H1 (cell line): Measurements from ENCODE around the gene KRT81. TPM values are rescaled to one million over a fixed set of nuclear protein-coding genes. Genes with fewer than 3 reads are reported as not detected.

Experiments
- BCL11A ChIP-seq, 2 experiments: IDR thresholded peaks; one replicate each; pipeline ENCODE4 v1.6.1; 2011; ENCODE audit warnings: low read depth in 2 of 2, low read length in 2 of 2, mild to moderate bottlenecking in 2 of 2
- JUND ChIP-seq: IDR thresholded peaks from 2 replicates; pipeline ENCODE4 v1.6.1; 2011; ENCODE audit warnings: mild to moderate bottlenecking, improper control_type of control experiment, low read length
- MAFK ChIP-seq: IDR thresholded peaks from 2 replicates; pipeline ENCODE4 v1.6.1; 2012; ENCODE audit warnings: low read depth, mild to moderate bottlenecking, improper control_type of control experiment, low read length
- SIN3A ChIP-seq, 2 experiments: IDR thresholded peaks in 1 of 2; conservative IDR thresholded peaks in 1 of 2; 2 replicates each; pipeline ENCODE4 v1.6.1; 2011 to 2012; ENCODE audit warnings: low read length in 2 of 2, improper control_type of control experiment in 1 of 2, low read depth in 1 of 2, mild to moderate bottlenecking in 1 of 2
- SP2 ChIP-seq: IDR thresholded peaks from 2 replicates; pipeline ENCODE4 v1.6.1; 2012; ENCODE audit warnings: mild to moderate bottlenecking, low read length, inconsistent platforms
- SP4 ChIP-seq: IDR thresholded peaks from 2 replicates; pipeline ENCODE4 v1.6.1; 2012; ENCODE audit warnings: low read length, inconsistent platforms
- TAF7 ChIP-seq: optimal IDR thresholded peaks from 2 replicates; pipeline ENCODE3; 2011; ENCODE audit warnings: low read depth, mild to moderate bottlenecking, inconsistent platforms, low read length, moderate library complexity, borderline replicate concordance
- polyA plus RNA-seq, 7 experiments: library from polyadenylated mRNA; depleted of rRNA in 3 of 7; stranded (reverse) in 5 of 7; unstranded in 2 of 7; fragments of >200 nt in 5 of 7; fragments of 200-250 nt in 2 of 7; gene quantifications; 1 replicate in 5 of 7; 2 replicates in 1 of 7; 4 replicates in 1 of 7; pipeline versions ENCODE4 v1.2.1 to v1.2.3, GENCODE V29; 2011 to 2013; ENCODE audit warnings: missing spikeins in 2 of 7, mixed read lengths in 2 of 7
- total RNA-seq: library from RNA; stranded (reverse); fragmentation: NEBNext Ultra II Directional; extraction: Animal tissue kit (Norgen Biotek cat#: 25700); gene quantifications from 2 replicates; pipeline ENCODE4 v1.2.1, GENCODE V29; 2021
- TF ChIP-seq, protein P1 (sequence below): fragments of 300-600 bp; sonication (generic); IDR thresholded peaks from 2 replicates; pipeline ENCODE4 v1.7.1; 2012; ENCODE audit warnings: low read length, moderate library complexity, mild to moderate bottlenecking, inconsistent platforms; ENCODE audit not compliant: insufficient replicate concordance

KRT81 gene
- total and polyA plus RNA-seq, 2 of the 8 experiments (the other 6 are each of a cell fraction or from before 2014, with no cell fraction given): not detected

DNA sequence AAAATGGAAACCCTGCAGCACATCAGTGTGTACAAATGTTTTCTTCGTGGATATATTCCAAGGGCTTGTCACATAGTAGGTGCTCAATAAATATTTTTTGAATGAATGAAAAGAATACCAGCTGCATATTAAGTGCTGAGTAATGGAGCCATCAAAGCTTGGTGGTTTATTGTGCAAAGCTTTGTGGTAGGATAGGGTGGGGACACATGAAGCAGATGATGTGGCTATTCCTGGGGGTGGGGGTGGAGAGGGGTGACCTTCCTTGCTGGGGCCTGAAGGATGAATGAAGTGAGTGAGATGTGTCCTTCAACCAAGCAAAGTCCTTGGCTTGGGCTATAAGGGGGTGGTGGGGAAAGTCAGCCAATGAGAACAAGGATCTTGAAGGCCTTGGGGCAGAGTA, 4.3 kb upstream of the KRT81 start (continued):
- TF ChIP-seq, protein P1, sequence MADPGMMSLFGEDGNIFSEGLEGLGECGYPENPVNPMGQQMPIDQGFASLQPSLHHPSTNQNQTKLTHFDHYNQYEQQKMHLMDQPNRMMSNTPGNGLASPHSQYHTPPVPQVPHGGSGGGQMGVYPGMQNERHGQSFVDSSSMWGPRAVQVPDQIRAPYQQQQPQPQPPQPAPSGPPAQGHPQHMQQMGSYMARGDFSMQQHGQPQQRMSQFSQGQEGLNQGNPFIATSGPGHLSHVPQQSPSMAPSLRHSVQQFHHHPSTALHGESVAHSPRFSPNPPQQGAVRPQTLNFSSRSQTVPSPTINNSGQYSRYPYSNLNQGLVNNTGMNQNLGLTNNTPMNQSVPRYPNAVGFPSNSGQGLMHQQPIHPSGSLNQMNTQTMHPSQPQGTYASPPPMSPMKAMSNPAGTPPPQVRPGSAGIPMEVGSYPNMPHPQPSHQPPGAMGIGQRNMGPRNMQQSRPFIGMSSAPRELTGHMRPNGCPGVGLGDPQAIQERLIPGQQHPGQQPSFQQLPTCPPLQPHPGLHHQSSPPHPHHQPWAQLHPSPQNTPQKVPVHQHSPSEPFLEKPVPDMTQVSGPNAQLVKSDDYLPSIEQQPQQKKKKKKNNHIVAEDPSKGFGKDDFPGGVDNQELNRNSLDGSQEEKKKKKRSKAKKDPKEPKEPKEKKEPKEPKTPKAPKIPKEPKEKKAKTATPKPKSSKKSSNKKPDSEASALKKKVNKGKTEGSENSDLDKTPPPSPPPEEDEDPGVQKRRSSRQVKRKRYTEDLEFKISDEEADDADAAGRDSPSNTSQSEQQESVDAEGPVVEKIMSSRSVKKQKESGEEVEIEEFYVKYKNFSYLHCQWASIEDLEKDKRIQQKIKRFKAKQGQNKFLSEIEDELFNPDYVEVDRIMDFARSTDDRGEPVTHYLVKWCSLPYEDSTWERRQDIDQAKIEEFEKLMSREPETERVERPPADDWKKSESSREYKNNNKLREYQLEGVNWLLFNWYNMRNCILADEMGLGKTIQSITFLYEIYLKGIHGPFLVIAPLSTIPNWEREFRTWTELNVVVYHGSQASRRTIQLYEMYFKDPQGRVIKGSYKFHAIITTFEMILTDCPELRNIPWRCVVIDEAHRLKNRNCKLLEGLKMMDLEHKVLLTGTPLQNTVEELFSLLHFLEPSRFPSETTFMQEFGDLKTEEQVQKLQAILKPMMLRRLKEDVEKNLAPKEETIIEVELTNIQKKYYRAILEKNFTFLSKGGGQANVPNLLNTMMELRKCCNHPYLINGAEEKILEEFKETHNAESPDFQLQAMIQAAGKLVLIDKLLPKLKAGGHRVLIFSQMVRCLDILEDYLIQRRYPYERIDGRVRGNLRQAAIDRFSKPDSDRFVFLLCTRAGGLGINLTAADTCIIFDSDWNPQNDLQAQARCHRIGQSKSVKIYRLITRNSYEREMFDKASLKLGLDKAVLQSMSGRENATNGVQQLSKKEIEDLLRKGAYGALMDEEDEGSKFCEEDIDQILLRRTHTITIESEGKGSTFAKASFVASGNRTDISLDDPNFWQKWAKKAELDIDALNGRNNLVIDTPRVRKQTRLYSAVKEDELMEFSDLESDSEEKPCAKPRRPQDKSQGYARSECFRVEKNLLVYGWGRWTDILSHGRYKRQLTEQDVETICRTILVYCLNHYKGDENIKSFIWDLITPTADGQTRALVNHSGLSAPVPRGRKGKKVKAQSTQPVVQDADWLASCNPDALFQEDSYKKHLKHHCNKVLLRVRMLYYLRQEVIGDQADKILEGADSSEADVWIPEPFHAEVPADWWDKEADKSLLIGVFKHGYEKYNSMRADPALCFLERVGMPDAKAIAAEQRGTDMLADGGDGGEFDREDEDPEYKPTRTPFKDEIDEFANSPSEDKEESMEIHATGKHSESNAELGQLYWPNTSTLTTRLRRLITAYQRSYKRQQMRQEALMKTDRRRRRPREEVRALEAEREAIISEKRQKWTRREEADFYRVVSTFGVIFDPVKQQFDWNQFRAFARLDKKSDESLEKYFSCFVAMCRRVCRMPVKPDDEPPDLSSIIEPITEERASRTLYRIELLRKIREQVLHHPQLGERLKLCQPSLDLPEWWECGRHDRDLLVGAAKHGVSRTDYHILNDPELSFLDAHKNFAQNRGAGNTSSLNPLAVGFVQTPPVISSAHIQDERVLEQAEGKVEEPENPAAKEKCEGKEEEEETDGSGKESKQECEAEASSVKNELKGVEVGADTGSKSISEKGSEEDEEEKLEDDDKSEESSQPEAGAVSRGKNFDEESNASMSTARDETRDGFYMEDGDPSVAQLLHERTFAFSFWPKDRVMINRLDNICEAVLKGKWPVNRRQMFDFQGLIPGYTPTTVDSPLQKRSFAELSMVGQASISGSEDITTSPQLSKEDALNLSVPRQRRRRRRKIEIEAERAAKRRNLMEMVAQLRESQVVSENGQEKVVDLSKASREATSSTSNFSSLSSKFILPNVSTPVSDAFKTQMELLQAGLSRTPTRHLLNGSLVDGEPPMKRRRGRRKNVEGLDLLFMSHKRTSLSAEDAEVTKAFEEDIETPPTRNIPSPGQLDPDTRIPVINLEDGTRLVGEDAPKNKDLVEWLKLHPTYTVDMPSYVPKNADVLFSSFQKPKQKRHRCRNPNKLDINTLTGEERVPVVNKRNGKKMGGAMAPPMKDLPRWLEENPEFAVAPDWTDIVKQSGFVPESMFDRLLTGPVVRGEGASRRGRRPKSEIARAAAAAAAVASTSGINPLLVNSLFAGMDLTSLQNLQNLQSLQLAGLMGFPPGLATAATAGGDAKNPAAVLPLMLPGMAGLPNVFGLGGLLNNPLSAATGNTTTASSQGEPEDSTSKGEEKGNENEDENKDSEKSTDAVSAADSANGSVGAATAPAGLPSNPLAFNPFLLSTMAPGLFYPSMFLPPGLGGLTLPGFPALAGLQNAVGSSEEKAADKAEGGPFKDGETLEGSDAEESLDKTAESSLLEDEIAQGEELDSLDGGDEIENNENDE: no peak
- no peak for TF ChIP-seq TAF7
- no peak for TF ChIP-seq JUND
- TF ChIP-seq MAFK: no peak
- no peak for TF ChIP-seq SP2
- TF ChIP-seq BCL11A (IDR thresholded peaks at IDR 0.05; ENCODE audit: low read depth in 2 of 2, low read length in 2 of 2): no peak
- TF ChIP-seq SIN3A (conservative IDR thresholded peaks at IDR 0.05 in 1 of 2, IDR thresholded peaks at IDR 0.05 in 1 of 2; ENCODE audit: low read depth in 1 of 2, low read length in 2 of 2): no peak
- no peak for TF ChIP-seq SP4
- TF ChIP-seq, all 59 proteins: peak for 0
